GM10847 (cell line): Measurements from ENCODE around the gene TMIGD1.

ENCODE experiments used
- POLR2A ChIP-seq: IDR thresholded peaks from 2 replicates; pipeline ENCODE4 v1.6.1; 2011; ENCODE audit not compliant: insufficient read length; ENCODE audit errors: extremely low read depth

TMIGD1 gene

DNA sequence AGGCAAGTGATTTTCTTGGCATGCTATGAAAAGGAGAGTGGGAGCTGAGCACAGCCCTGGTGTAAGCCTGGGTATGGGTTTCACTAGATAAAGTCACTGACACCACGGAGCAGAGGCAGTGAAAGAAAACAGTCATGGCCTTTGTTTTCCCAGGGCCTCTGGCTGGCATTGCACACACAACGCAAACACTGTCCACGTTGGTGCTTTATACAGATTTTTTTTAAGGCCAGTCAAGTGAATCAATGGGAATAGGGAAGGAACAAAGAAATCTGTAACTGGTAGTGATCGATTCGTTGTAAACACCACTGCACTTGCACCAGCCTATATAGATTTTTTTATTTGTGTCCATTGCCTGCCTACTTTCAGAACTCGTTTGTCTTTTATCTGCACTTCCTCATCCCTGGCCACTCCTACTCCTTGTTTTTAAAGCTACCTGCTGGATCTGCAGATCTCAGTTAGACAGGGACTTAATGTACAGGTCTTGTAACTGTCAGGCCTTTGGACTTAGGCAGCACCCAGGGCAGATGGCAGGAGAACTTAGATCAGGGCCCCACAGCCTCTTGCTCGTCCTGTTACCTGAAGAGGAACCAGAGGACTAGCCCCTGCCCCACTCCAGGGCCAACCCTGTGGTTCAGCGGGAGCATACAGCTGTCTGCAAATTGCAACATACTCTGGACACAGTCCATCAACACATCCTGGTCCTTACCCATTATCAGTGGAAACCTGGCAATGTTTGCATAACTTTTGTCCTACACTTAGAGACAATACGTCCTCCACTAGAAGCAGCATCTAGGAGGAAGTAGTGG is 10.6 kb upstream of the TMIGD1 start:
- TF ChIP-seq POLR2A: no peak

DNA sequence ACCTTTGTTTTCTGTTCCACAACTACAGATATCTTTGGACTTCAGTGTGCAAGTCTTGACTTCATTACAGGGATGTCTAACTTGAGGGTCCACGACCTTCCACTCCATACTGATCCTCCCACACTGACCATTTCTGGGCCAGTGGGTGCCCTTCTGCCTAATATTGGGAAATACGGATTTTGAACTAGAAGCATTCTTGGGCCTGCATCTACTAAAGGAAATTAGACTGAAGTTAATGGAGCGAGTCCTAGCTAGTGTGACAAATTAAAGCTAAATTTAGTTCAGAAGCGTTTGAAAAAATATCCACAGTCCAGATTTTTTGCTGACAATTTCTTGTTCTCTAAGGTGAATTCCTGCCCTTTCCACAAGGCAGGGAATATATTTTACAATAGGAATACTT is 9.9 kb upstream of the TMIGD1 start:
- TF ChIP-seq POLR2A: no peak

DNA sequence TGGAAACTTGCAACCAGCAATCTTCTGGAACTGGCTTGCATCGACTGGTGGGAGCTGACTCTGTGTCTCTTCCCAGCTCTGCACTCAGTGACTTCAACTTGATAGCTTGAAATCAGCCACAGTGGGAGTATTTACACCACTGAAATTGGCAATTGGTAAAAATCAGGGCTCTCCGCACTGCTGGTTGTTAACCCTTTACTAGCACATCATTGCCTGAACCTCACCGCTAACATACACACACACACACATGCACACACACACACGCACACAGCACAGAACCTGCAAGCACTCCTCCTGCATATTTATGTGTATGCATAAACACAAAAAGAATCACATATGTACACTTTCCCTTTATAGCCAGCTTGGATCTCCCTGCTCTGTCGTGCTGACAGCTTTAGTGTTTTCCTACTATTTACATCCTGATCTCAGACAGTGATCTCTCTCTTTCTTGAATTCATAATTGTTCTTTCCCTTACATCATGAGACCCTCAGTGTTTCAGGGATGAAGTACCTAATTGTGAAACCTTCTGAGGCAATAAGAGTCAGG is 7.9 kb upstream of the TMIGD1 start:
- no peak for TF ChIP-seq POLR2A

DNA sequence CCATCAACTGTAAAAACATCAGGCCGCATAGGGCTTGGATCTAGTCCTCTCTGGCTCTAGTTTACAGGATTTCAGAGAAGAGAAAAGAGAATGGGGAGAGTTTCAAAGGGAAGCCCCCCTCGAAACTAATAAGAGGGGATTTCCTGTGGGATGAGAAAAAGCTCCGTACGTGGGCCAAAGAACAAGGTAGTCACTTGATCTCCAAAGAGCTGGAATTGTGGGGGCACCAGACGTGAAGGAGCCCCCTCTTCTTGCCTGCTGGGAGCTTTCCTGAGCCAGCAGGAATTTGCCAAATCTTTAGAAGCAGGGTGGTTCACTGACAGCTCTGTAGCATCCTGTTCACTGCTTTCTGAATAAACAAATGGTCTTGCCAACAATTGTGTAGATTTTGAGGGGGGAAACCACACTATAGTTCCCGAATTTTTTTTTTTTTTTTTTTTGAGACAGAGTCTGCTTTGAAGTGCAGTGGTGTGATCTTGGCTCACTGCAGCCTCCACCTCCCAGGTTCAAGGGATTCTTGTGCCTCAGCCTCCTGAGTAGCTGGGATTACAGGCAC is 7.0 kb upstream of the TMIGD1 start:
- no peak for TF ChIP-seq POLR2A

DNA sequence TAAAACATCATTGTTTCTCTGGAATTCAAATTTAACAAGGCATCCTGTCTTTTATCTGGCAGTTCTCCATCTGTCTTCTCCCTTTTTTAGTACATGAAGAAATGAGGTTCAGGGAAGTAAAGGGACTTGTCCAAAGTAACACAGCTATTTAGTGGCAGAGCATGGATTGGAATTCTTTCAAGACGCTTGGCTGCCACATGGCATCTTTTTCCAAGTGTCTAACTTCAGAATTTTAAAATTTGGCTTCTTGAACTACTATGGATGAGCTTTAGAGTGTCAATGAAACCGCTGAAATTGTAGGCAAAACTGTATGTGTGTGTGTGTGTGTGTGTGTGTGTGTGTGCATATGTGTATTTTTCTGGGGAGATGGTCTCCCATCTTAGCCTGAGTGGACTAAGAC is 5.2 kb upstream of the TMIGD1 start:
- no peak for TF ChIP-seq POLR2A

DNA sequence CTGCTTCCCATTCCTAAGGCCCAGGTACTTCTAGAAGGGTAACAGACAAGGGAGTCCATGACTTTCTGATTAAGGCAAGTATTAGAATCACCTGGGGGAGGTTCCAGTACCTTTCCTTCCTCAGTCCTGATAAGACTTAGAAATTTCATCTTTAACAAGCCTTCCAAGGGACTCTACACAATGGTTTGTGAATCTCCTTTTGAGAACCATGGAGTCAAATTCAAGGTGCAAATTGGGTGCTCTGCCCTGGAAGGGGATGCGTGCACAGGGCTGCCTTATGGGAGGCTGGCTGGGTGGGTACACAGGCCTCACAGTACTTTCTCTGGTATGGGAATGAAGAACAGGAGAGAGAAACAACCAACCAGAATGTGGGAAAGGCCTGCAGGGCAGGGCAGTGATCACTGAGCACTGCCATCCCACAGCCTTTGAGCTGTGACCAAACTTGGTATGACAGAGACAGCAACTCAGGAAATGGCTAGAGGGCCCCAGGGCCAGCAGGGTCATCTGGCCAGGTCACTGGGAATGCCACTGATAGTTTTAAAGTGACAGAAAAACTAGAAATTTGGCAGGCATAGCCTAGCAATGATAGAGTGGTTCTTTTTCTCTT is 3.6 kb upstream of the TMIGD1 start:
- TF ChIP-seq POLR2A: no peak

DNA sequence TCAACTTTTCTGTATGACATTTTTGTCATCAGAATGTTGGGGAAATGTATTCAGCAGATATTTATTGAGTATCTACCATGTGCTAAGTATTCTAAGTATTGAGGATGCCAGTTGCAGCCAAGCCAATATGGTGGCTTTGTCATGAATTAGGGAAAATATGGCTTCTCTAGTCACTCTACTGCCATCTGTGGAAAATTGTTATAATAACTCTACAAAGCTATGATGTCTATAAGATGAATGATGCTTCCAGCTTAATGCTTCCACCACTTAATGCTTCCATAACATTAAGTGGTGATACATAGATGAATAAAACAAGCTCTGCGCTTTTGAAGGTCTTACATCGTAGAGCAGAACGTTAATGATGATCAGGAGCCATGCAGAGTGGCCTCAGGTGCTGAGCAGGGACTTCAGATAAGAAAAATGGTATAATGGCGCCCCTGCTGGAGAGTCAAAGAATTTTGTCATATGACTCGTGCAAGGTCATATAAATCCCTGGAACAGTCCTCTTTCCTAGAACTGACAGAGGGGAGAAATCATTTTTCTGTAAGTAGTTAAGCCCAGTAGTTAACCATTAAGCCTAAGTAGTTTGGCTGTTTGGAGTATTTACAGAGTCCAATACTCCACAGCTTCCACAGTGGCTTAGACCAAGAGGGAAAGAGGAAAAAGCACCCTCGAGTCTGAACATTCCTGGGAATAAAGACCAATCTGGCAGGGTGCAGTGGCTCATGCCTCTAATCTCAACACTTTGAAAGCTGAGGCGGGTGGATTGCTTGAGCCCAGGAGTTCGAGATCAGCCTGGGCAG is 2.7 kb upstream of the TMIGD1 start:
- no peak for TF ChIP-seq POLR2A

DNA sequence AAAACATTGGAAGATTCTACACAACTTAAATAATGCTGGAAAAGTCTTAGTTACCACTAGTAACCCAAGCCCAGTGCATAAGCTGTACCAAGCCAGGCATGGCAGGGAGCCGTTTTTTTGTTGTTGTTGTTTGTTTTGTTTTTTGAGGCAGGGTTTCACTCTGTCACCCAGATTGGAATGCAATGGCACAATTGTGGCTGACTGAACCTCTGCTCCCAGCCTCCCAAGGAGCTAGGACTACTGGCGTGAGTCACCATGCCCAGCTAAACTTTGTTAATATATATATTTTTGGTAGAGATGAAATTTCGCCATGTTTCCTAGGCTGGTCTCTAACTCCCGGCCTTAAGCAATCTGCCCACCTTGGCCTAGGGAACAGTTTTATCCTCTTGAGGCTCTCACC is 564 bp upstream of the TMIGD1 start:
- no peak for TF ChIP-seq POLR2A

DNA sequence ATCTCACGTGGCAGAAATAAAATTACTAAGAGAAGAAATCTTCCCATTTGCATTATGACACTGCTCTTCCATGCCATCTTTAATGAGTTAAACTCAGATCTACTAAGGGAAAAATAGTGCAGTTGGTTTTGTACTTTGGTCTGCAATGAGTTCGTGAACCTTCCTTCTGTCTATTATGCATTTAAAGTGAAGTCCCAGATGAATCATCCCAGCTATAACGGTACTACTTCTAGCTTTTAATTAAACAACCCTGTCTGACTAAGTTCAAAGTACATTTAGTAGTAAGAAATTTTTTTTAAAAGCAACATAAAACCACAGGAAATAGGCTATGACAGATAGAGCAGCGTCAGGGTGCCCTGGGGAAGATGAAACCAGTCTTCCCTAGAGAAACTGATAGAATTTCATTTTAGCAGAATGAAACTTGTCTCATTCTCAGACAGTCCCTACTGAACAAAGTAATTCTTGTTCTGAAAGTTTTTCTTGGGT is 1.8 kb downstream of the TMIGD1 start:
- TF ChIP-seq POLR2A: no peak

DNA sequence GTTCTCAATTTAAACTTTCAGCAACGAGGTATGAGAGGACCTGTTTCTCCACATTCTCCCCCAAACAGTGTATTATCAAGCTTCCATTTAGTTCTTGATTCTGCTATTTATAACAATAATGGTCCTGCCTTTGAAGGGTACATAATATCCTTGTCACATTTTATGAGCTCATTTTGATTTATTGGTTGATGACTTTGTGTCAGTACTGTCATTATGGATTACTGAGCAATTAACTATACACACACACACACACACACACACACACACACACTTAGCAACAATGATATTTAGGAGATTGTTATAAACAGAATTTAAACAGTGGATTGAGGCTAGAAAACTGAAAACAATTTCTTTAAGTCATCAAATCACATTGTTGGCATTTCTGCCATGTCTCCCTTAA is 7.0 kb downstream of the TMIGD1 start:
- TF ChIP-seq POLR2A: no peak

DNA sequence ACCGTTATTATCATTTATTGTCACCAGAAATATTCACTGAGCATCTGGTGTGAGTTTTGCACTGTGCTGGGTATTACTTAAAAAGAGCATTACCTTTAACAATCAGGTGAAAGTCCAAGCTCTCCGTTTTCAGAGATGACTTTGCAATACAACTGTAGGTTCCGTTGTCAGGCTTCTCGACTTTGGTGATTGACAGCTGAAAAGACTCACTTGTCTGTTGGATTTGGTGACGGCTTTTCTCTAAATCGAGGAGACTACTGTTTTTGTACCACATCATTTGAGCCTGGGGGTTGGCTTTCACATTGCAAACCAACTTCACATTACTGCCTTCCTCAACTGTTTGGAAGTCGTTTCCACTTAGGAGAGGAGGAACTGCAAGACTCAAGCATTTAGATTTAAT is 9.1 kb downstream of the TMIGD1 start:
- TF ChIP-seq POLR2A: no peak

DNA sequence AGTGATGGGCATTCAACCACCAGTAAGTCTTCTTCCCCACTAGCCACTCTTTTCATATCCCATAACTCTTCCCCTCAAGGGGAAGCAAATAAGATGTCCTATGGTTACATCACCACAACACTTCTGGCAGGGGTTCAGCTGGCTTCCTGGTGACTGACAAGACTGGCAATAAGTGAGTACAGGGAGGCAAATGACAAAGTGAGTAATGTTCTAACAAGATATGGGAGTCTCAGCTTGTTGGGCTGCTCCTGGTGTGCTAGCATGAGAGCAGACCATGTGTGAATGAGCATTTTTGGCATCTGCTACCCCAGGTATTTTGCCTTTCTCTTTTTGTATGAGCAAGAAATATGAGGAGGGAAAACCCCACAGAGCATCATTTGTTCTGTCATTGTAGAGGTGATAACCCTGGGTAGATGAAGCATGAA is 9.9 kb downstream of the TMIGD1 start:
- TF ChIP-seq POLR2A: no peak

DNA sequence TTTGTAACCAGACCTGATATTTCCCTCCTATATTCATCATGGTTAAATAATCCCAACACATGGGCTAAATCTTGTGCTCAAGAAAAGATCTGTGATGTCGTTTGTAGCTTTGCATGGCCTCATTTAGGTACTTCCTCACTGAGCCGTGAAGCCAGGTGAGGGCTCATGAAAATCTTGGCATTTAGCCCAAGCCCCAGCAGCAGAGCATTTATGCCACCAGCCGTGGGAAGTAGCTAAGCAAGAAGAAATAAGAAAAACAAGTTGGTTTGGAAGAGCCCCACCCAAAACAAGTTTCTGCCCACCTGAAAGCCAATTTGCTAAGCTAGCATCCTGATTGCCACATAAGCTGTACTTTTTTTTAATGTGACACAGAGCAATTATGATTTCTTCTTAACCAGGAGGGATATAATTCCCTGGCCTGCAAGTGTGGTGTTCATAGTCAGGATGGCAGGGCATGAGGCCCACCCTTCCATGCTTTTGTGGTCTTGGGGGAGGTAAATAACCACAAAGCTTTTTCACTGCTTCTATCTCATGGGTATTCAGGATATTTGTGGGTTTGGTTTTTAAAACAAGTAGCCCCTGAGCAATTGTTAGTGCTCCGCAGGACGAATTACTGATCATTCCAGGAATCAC is 10.5 kb downstream of the TMIGD1 start:
- TF ChIP-seq POLR2A: no peak

DNA sequence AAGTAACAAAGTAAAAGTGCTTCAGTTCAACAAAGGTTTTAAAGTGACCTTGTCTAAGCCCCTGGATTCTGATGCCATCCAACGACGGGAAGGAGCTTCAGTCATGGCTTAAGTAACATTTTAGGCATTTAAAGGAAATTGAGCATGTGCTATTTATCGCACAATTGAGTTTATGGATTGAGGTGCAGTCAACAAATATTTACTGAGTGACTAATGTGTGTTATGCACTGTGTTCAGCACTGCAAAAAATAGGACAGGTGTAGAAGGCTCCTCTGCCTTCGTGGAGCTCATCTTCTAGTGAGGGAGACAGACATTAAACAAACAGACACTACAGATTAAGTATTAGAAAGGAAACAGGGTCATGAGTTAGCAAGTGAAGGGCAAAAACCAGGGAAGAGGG is 12.5 kb downstream of the TMIGD1 start:
- no peak for TF ChIP-seq POLR2A

DNA sequence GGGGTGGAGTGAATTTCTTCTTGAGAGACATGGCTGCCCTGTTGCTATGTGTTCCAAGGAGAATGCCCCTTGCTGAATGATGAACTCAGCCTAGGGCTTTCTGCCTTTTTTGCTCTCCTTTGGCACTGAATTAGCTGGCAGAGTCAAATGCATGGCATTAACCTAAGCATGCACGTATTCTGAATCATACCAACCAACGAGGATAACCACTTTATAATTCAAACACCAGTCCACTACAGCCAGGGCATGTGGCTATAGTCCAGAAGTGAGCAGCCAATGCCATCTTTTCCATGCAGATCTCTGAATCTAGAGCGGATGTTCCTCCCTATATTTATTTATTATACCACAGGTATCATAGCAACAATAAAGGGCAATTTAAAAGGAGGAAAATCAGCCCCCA is 15.7 kb downstream of the TMIGD1 start:
- TF ChIP-seq POLR2A: no peak
